ENCODE results near the gene INF2. TPM values are rescaled to one million over a fixed set of nuclear protein-coding genes. Genes with fewer than 3 reads are reported as not detected.

INF2 gene
- total and polyA plus RNA-seq, 2 experiments from 2014 or later = 36.7 to 75.5 TPM

DNA sequence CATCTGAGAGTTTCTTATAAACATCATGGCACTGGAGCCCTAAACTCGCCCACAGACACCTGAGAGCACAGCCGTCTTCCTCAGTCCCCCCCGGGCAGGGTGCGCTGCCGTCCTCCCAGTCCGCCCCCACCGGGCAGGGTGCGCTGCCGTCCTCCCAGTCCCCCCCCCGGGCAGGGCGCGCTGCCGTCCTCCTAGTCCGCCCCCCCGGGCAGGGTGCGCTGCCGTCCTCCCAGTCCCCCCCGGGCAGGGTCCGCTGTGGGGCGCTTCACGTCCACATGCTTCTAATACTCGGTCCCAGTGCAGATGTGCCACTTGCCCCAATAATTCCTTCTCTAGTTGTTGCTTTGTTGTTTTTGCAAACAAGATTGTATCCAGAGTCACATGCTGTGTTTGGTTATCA, 27.7 kb downstream of the INF2 start:
- no peak for DNase-seq (ENCODE audit: low spot score)
- Histone ChIP-seq H3K4me2 (no peak overlapping the region), H3K4me3 (no peak overlapping the region), H3F3A (replicated peaks; ENCODE audit: low read depth) (no peaks in the 10 kb centered on the region), H3K27me3 (ENCODE audit: insufficient read depth) (no peaks in the 10 kb centered on the region), H3K27ac (ENCODE audit: low read depth) (no peak overlapping the region), H2AFZ (no peak overlapping the region), H3K4me1 (ENCODE audit: insufficient read depth) (no peaks in the 10 kb centered on the region), H4K20me1 (replicated peaks; ENCODE audit: insufficient read depth) (no peaks in the 10 kb centered on the region), H3K36me3 (ENCODE audit: insufficient read depth) (no peaks in the 10 kb centered on the region), H3K9me2 (ENCODE audit: insufficient read depth) (no peaks in the 10 kb centered on the region), H3K79me2 (replicated peaks; ENCODE audit: insufficient read depth) (no peaks in the 10 kb centered on the region)
- Mint-ChIP-seq H3K4me3 (no peak overlapping the region), H3K27ac (no peak overlapping the region), H3K36me3 (ENCODE audit: low read depth) (peaks cover 6% of the 10 kb centered on the region), H3K4me1 (0 out of 3 replicates have a peak, but pooled peaks cover 2% of the 10 kb centered on the region), H3K9me3 (no peaks in the 10 kb centered on the region), H3K27me3 (ENCODE audit: insufficient read depth, low read depth, poor library complexity) (peaks cover 8% of the 10 kb centered on the region)
- ATAC-seq = no peak
- TF ChIP-seq NANOG (IDR thresholded peaks at IDR 0.05; ENCODE audit: borderline replicate concordance) (no peak), JUNB (IDR thresholded peaks at IDR 0.05; ENCODE audit: unreplicated experiment) (no peak)
- TF ChIP-seq, protein P1, sequence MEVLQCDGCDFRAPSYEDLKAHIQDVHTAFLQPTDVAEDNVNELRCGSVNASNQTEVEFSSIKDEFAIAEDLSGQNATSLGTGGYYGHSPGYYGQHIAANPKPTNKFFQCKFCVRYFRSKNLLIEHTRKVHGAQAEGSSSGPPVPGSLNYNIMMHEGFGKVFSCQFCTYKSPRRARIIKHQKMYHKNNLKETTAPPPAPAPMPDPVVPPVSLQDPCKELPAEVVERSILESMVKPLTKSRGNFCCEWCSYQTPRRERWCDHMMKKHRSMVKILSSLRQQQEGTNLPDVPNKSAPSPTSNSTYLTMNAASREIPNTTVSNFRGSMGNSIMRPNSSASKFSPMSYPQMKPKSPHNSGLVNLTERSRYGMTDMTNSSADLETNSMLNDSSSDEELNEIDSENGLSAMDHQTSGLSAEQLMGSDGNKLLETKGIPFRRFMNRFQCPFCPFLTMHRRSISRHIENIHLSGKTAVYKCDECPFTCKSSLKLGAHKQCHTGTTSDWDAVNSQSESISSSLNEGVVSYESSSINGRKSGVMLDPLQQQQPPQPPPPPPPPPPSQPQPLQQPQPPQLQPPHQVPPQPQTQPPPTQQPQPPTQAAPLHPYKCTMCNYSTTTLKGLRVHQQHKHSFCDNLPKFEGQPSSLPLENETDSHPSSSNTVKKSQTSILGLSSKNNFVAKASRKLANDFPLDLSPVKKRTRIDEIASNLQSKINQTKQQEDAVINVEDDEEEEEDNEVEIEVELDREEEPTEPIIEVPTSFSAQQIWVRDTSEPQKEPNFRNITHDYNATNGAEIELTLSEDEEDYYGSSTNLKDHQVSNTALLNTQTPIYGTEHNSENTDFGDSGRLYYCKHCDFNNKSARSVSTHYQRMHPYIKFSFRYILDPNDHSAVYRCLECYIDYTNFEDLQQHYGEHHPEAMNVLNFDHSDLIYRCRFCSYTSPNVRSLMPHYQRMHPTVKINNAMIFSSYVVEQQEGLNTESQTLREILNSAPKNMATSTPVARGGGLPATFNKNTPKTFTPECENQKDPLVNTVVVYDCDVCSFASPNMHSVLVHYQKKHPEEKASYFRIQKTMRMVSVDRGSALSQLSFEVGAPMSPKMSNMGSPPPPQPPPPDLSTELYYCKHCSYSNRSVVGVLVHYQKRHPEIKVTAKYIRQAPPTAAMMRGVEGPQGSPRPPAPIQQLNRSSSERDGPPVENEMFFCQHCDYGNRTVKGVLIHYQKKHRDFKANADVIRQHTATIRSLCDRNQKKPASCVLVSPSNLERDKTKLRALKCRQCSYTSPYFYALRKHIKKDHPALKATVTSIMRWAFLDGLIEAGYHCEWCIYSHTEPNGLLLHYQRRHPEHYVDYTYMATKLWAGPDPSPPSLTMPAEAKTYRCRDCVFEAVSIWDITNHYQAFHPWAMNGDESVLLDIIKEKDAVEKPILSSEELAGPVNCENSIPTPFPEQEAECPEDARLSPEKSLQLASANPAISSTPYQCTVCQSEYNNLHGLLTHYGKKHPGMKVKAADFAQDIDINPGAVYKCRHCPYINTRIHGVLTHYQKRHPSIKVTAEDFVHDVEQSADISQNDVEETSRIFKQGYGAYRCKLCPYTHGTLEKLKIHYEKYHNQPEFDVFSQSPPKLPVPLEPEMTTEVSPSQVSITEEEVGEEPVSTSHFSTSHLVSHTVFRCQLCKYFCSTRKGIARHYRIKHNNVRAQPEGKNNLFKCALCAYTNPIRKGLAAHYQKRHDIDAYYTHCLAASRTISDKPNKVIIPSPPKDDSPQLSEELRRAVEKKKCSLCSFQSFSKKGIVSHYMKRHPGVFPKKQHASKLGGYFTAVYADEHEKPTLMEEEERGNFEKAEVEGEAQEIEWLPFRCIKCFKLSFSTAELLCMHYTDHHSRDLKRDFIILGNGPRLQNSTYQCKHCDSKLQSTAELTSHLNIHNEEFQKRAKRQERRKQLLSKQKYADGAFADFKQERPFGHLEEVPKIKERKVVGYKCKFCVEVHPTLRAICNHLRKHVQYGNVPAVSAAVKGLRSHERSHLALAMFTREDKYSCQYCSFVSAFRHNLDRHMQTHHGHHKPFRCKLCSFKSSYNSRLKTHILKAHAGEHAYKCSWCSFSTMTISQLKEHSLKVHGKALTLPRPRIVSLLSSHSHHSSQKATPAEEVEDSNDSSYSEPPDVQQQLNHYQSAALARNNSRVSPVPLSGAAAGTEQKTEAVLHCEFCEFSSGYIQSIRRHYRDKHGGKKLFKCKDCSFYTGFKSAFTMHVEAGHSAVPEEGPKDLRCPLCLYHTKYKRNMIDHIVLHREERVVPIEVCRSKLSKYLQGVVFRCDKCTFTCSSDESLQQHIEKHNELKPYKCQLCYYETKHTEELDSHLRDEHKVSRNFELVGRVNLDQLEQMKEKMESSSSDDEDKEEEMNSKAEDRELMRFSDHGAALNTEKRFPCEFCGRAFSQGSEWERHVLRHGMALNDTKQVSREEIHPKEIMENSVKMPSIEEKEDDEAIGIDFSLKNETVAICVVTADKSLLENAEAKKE (CRISPR knock-in tag; IDR thresholded peaks at IDR 0.05) = no peak

DNA sequence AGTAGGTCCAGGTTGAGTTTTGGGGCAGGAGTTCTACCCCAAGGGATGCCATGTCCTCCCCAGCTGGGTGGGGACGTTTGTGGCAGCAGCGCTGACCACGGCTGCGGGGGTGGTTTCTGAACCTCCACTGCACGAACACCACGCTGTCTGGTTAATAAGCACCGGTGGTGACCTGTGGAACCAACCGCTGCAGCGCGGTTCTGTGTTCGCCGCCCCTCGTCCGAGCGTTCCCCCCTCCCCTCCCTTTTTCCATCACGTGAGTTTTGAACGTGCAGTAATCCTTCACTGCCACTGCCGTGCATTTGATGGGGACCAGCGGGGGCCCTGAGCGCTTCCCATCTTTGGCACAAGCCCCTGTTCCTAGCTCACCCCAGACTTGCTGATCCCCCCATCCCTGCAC, 28.2 kb downstream of the INF2 start:
- Mint-ChIP-seq H3K27ac (no peak overlapping the region; the same call in 1 of the 2 replicates), H3K4me3 (no peak overlapping the region), H3K36me3 (ENCODE audit: low read depth) (peaks cover 6% of the 10 kb centered on the region), H3K9me3 (no peaks in the 10 kb centered on the region), H3K27me3 (ENCODE audit: insufficient read depth, low read depth, poor library complexity) (peaks cover 8% of the 10 kb centered on the region), H3K4me1 (peaks cover 4% of the 10 kb centered on the region; the same call in 1 of the 3 replicates)
- Histone ChIP-seq H3K4me3 (no peak overlapping the region), H3K36me3 (ENCODE audit: insufficient read depth) (no peaks in the 10 kb centered on the region), H3K27me3 (ENCODE audit: insufficient read depth) (no peaks in the 10 kb centered on the region), H3F3A (replicated peaks; ENCODE audit: low read depth) (no peaks in the 10 kb centered on the region), H3K9me2 (ENCODE audit: insufficient read depth) (no peaks in the 10 kb centered on the region), H3K79me2 (replicated peaks; ENCODE audit: insufficient read depth) (no peaks in the 10 kb centered on the region), H3K27ac (ENCODE audit: low read depth) (no peak overlapping the region), H3K4me2 (no peak overlapping the region), H2AFZ (no peak overlapping the region), H4K20me1 (replicated peaks; ENCODE audit: insufficient read depth) (no peaks in the 10 kb centered on the region), H3K4me1 (ENCODE audit: insufficient read depth) (no peaks in the 10 kb centered on the region)
- no peak for ATAC-seq
- TF ChIP-seq NANOG (IDR thresholded peaks at IDR 0.05; ENCODE audit: borderline replicate concordance) (no peak), POLR2AphosphoS5 (IDR thresholded peaks at IDR 0.05; ENCODE audit: low read depth) (no peak), STAT1 (IDR thresholded peaks at IDR 0.05; ENCODE audit: unreplicated experiment) (no peak), ZNF114 (CRISPR knock-in tag; IDR thresholded peaks at IDR 0.05) (no peak), EZH2 (IDR thresholded peaks at IDR 0.05; ENCODE audit: low read depth, unreplicated experiment) (no peak), ZNF331 (CRISPR knock-in tag; IDR thresholded peaks at IDR 0.05; ENCODE audit: low read depth) (no peak), CREB1 (CRISPR knock-in tag; IDR thresholded peaks at IDR 0.05; ENCODE audit: low read depth) (no peak)
- TF ChIP-seq, protein P2, sequence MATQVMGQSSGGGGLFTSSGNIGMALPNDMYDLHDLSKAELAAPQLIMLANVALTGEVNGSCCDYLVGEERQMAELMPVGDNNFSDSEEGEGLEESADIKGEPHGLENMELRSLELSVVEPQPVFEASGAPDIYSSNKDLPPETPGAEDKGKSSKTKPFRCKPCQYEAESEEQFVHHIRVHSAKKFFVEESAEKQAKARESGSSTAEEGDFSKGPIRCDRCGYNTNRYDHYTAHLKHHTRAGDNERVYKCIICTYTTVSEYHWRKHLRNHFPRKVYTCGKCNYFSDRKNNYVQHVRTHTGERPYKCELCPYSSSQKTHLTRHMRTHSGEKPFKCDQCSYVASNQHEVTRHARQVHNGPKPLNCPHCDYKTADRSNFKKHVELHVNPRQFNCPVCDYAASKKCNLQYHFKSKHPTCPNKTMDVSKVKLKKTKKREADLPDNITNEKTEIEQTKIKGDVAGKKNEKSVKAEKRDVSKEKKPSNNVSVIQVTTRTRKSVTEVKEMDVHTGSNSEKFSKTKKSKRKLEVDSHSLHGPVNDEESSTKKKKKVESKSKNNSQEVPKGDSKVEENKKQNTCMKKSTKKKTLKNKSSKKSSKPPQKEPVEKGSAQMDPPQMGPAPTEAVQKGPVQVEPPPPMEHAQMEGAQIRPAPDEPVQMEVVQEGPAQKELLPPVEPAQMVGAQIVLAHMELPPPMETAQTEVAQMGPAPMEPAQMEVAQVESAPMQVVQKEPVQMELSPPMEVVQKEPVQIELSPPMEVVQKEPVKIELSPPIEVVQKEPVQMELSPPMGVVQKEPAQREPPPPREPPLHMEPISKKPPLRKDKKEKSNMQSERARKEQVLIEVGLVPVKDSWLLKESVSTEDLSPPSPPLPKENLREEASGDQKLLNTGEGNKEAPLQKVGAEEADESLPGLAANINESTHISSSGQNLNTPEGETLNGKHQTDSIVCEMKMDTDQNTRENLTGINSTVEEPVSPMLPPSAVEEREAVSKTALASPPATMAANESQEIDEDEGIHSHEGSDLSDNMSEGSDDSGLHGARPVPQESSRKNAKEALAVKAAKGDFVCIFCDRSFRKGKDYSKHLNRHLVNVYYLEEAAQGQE (IDR thresholded peaks at IDR 0.05; ENCODE audit: unreplicated experiment) = no peak
- TF ChIP-seq, protein P3, sequence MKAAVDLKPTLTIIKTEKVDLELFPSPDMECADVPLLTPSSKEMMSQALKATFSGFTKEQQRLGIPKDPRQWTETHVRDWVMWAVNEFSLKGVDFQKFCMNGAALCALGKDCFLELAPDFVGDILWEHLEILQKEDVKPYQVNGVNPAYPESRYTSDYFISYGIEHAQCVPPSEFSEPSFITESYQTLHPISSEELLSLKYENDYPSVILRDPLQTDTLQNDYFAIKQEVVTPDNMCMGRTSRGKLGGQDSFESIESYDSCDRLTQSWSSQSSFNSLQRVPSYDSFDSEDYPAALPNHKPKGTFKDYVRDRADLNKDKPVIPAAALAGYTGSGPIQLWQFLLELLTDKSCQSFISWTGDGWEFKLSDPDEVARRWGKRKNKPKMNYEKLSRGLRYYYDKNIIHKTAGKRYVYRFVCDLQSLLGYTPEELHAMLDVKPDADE (IDR thresholded peaks at IDR 0.05) = no peak
- no peak for DNase-seq (ENCODE audit: low spot score)
